Measurements from ENCODE around the gene NCKIPSD. TPM values are rescaled to one million over a fixed set of nuclear protein-coding genes. Genes with fewer than 3 reads are reported as not detected.
"Not testable (repeated sequence)": the region's sequence is repeated elsewhere in the genome, so short reads cannot be mapped to it uniquely, and the experiment has no call there.

Gene NCKIPSD
- total and polyA plus RNA-seq, 3 donors from 2014 or later, result 30.1 to 81.3 (median 69.4) TPM

DNA sequence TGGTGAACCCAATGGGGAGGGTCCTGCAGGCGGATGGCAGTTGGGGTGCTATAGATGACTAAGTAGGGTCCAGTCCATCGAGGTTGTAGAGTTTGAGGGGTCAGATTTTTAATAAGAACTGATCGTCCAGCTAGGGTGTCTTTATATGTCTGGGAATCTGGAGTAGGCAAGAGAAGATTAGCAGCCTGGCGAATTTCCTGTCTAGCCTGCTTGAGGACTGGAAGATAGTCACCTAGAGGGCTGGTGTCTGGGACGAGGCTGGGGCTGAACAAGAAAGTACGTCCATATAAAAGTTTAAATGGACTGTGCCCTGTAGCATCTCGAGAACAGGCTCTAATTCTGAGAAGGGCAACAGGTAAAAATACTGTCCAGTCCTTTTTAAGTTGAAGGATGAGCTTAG is 38.0 kb upstream of the NCKIPSD start:
- DNase-seq, result no peak
- H3K9me3 ChIP-seq, result no peaks in the 10 kb centered on the region
- no peak overlapping the region for H3K27ac ChIP-seq
- H3K27me3 ChIP-seq, result no peaks in the 10 kb centered on the region
- no peaks in the 10 kb centered on the region for H3K36me3 ChIP-seq (ENCODE audit: low read depth, missing control alignments)
- TF ChIP-seq POLR2A (IDR thresholded peaks at IDR 0.05), result no peak
- TF ChIP-seq, protein P1, sequence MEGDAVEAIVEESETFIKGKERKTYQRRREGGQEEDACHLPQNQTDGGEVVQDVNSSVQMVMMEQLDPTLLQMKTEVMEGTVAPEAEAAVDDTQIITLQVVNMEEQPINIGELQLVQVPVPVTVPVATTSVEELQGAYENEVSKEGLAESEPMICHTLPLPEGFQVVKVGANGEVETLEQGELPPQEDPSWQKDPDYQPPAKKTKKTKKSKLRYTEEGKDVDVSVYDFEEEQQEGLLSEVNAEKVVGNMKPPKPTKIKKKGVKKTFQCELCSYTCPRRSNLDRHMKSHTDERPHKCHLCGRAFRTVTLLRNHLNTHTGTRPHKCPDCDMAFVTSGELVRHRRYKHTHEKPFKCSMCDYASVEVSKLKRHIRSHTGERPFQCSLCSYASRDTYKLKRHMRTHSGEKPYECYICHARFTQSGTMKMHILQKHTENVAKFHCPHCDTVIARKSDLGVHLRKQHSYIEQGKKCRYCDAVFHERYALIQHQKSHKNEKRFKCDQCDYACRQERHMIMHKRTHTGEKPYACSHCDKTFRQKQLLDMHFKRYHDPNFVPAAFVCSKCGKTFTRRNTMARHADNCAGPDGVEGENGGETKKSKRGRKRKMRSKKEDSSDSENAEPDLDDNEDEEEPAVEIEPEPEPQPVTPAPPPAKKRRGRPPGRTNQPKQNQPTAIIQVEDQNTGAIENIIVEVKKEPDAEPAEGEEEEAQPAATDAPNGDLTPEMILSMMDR (IDR thresholded peaks at IDR 0.05), result no peak
- intact Hi-C loops (cut with DNase I; ENCODE audit: low total_unique reads), result no loop called here
- H3K4me3 ChIP-seq, result no peak overlapping the region
- WGBS, 2 donors, result 87 to 92% methylated on average over 7 of the region's 7 CpGs
- H3K4me1 ChIP-seq, result no peaks in the 10 kb centered on the region

DNA sequence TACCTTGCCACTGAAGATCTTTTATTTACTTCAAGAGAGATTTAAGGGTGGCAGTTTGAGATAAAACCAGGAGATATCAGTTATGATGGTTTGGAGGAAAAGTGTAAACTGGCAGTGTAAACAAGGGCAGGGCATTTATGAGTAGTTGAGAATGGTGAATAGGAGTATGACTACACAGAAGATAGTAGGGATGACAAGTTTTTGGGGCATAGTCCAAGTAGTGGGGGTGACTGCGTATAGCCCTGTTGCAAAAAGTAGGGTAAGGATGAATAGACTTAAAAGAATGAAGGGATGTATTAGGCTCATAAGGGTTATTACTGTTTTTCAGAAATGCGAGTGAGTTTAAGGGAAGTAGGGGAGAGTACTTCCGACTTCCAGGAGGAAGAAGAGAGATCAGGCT is 37.6 kb upstream of the NCKIPSD start:
- H3K4me3 ChIP-seq; H3K36me3 ChIP-seq (ENCODE audit: low read depth, missing control alignments); H3K27ac ChIP-seq; DNase-seq; H3K9me3 ChIP-seq; intact Hi-C loops (cut with DNase I; ENCODE audit: low total_unique reads); H3K27me3 ChIP-seq; H3K4me1 ChIP-seq: not testable (repeated sequence)
- WGBS, 2 donors, result 86 to 90% methylated on average over 3 of the region's 3 CpGs

DNA sequence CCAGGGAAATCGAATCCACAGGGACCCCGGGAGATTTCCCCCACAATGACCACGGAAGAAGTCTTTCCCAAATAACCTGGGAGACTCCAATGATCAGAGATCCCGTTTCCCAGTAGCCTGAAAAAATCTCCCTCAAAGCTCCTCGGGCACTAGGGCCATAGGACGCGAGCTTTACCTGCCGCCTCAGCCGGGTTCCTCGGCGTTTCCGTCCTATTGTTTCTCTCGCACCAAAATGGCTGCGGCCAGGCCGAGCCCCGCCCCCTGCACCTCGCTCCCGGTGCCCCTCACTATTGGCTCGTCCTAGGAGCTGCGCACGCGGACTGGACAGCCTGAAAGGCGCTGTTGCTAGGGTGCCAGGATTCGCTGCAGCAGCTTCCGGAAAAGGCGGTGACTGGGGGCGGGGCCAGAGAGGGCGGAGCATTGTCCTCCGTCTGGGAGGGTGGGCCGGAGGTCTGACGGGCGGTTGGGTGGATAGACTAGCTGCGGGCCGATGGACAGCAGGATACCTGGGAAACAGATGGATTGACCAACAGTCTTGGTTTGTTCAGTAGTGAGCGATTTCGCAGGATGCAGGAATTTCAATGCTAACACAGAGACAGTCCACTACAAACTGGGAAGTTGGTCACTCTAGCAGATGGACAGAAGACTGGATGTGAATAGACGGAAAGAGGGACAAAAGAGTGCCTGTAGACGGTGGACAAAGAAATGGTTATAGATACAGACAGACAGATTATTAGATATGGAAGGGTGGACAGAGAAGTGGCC is 31.4 kb upstream of the NCKIPSD start, which contains the start of gene IP6K2:
IP6K2 (minus strand) TSS at position 240 of the 765 bp plus-strand sequence. CDS start 21,930 bp downstream, outside the sequence.
- no peak for TF ChIP-seq POLR2A (IDR thresholded peaks at IDR 0.05)
- TF ChIP-seq, protein P1 (IDR thresholded peaks at IDR 0.05), result no peak
- H3K27ac ChIP-seq, result peak within 1 kb of the TSS; percentile 85 to 95
- peak within 1 kb of the TSS; percentile 74 to 88 for H3K4me3 ChIP-seq
- WGBS, 2 donors, result 2 to 10% methylated on average over 10 to 38 of the region's 38 CpGs
- DNase-seq, result peak; percentile 99
- peaks cover 19% of the 10 kb centered on the region for H3K4me1 ChIP-seq
- H3K36me3 ChIP-seq (ENCODE audit: low read depth, missing control alignments), result no peaks in the 10 kb centered on the region
- intact Hi-C loops (cut with DNase I; ENCODE audit: low total_unique reads), result no loop called here
- H3K9me3 ChIP-seq, result no peaks in the 10 kb centered on the region
- no peaks in the 10 kb centered on the region for H3K27me3 ChIP-seq

DNA sequence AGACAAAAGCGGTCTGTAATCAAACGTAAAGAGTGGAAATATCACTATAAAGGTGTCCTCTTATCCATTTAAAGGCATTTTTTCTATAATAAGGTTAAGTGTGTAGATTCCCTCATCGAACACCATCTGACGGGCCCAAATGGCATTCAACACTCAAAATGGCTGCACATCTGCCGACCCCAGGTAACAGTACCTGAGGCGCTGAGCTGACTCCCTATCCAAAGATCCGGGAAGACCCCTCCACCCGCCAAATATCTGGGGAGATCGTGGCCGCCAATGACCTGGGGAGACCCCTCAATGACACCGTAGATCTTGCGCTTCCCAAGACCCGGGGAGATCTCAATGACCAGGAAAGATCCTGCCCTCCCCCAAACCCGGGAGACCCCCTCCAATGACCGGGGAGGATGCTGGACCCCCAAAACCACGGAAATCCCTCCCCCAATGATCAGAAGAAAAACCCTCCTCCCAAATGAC is 30.8 kb upstream of the NCKIPSD start:
- DNase-seq, result peak; percentile 48
- H3K27me3 ChIP-seq, result no peaks in the 10 kb centered on the region

DNA sequence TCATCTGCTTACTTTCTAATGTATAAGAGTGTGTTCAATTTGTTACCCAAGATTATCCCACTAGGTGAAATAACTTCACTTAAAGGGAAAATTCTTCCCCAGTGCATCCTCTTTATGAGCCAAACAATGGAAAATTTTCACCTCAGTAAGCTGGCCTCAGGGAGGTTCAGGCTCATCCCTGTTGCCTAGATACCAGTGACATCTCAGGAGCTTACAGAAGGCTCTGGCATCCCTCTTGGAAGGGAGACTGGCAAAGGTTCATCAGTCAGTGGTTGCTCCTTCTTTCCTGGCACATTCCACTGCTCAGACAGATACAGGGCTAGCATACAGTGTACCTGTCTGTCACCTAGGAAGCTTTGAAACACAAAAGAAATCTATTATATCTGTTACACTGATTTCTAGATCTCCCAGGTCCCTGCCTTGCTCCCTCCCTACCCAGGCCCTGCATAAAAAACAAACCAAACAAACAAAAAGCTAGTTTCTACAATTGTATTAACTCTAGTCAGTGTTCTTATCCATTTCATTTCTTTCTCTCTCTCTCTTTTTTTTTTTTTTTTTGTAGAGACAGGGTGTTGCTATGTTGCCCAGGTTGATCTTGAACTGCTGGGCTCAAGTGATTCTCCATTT is 29.6 kb upstream of the NCKIPSD start:
- Histone ChIP-seq H3K9me3 (no peaks in the 10 kb centered on the region), H3K4me3 (no peak overlapping the region), H3K27ac (no peak overlapping the region), H3K4me1 (peaks cover 19% of the 10 kb centered on the region), H3K27me3 (no peaks in the 10 kb centered on the region), H3K36me3 (ENCODE audit: low read depth, missing control alignments) (no peaks in the 10 kb centered on the region)
- DNase-seq, result no peak
- intact Hi-C loops (cut with DNase I; ENCODE audit: low total_unique reads), result no loop called here
- TF ChIP-seq, protein P1 (IDR thresholded peaks at IDR 0.05), result no peak
- no peak for TF ChIP-seq POLR2A (IDR thresholded peaks at IDR 0.05)

More for the DNA sequence above, 30.8 kb upstream of the NCKIPSD start:
- intact Hi-C loops (cut with DNase I; ENCODE audit: low total_unique reads), result no loop called here
- no peaks in the 10 kb centered on the region for H3K9me3 ChIP-seq
- H3K36me3 ChIP-seq (ENCODE audit: low read depth, missing control alignments), result no peaks in the 10 kb centered on the region
- peak overlapping the region; percentile 74 to 88 for H3K4me3 ChIP-seq
- TF ChIP-seq, protein P1 (IDR thresholded peaks at IDR 0.05), result no peak
- TF ChIP-seq POLR2A (IDR thresholded peaks at IDR 0.05), result no peak
- 1% methylated on average over 16 of the region's 16 CpGs for WGBS, 2 donors
- H3K4me1 ChIP-seq, result peaks cover 19% of the 10 kb centered on the region
- H3K27ac ChIP-seq, result peak overlapping the region; percentile 85 to 95

All from testis (tissue), 3 donors.